HG02588 (cell line): ENCODE measurements around the gene DOCK3.
"Not testable (repeated sequence)": the region's sequence is repeated elsewhere in the genome, so short reads cannot be mapped to it uniquely, and the experiment has no call there.

Experiments used
- ATAC-seq: cut with Tn5 transposase; IDR thresholded peaks from one replicate; pipeline ENCODE4 v1.9.1; 2021; ENCODE audit warnings: mild to moderate bottlenecking, moderate library complexity; ENCODE audit not compliant: unreplicated experiment

The DOCK3 gene

GRCh38 chr3:51186446-51186845 is 511.7 kb downstream of the DOCK3 start:
- ATAC-seq = not testable (repeated sequence)

DNA sequence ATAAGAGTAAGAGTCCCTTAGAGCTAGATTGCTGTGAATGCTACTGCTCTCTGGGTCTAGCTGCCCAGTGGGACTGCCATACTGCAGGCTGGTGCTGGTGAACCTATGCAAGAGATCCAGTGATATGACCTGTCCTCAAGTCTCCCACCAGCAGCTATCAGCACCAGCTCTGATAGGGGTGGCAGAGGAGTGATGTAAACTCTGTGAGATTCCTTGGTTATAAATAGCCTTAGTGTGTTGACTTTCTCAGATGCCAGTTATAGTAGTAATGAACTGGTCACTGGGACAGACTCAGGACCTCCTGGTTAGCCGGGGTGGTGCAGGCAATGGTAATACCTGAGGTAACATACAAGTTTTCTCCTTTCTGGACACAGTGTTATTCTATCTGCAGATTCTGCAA is 515.5 kb downstream of the DOCK3 start:
- ATAC-seq = no peak

- no peak for ATAC-seq
Observed at GRCh38 chr3:51190827-51191226, 516.1 kb downstream of the DOCK3 start.

- ATAC-seq = no peak
Observed at GRCh38 chr3:51191768-51192167, 517.0 kb downstream of the DOCK3 start.

- ATAC-seq = no peak
Observed at GRCh38 chr3:51198477-51198876, 523.8 kb downstream of the DOCK3 start.

GRCh38 chr3:51199296-51199695 is 524.6 kb downstream of the DOCK3 start:
- not testable (repeated sequence) for ATAC-seq

GRCh38 chr3:51216291-51216690 is 541.6 kb downstream of the DOCK3 start:
- no peak for ATAC-seq

DNA sequence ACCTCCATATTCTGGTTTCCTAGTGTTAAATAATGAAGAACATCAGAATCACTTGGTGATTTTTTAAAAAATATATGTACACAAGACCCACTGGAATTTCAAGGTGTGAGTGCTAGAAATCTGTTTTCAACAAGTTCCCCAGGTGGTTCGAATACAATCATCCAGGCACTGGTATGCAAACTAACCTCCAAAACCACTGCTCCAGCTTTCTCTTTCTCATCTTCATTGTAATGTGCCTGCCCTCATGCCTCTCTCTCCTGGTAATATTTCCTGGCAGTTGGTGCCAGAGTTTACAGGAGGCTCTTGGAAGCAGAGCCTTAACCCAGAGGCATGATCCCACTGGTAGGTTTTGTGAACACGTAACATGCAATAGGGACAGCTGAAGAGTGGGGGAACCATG is 547.2 kb downstream of the DOCK3 start:
- no peak for ATAC-seq

DNA sequence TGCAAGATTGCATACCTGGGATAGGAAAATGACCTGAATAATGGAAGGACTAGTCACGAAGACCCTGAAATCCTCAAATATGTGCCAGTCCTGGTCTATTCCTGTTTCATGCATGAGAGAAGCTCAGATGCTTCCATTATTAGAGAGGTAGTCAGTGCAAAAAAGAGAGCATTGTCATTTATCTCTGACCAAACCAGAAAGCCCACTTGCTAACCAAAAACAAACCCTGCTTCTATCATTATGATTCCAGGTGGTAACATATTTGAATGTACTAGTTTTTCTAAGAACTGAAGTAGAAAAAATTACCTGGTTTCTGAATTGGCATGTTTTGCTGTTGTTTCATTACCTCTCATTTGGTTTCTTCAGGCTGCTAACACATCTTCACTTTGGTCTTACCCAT is 549.6 kb downstream of the DOCK3 start:
- ATAC-seq = no peak

DNA sequence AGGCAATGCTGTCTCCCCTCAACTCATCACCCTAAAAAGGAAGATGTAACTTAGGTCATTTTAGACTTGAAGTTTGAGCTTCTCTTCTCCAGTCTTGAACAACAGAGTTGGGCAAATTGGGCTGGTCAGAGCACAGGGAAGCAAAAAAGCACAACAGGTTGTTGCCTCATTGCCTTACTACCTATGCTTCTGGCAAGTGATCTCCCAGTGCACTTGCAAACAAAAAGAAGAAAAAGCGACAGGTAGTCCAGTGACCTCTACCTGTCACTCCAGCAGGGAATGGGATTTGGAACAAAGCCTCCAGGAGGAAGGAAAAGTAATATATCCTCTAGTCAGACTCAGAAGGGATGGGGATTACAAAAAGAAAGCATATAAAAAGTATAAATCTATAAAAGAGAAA is 550.1 kb downstream of the DOCK3 start:
- no peak for ATAC-seq

GRCh38 chr3:51242939-51243338 is 568.2 kb downstream of the DOCK3 start:
- no peak for ATAC-seq

GRCh38 chr3:51243924-51244323 is 569.2 kb downstream of the DOCK3 start:
- no peak for ATAC-seq

GRCh38 chr3:51245867-51246266 is 571.1 kb downstream of the DOCK3 start:
- ATAC-seq = no peak

- ATAC-seq = no peak
Observed at GRCh38 chr3:51257870-51258269, 583.1 kb downstream of the DOCK3 start.

DNA sequence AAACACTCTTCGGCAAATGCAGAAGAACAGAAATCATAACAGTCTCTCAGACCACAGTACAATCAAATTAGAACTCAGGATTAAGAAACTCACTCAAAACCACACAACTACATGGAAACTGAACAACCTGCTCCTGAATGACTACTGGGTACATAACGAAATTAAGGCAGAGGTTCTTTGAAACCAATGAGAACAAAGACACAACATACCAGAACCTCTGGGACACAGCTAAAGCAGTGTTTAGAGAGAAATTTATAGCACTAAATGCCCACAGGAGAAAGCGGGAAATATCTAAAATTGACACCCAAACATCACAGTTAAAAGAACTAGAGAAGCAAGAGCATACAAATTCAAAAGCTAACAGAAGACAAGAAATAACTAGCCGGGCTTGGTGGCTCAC is 589.4 kb downstream of the DOCK3 start:
- ATAC-seq = not testable (repeated sequence)

DNA sequence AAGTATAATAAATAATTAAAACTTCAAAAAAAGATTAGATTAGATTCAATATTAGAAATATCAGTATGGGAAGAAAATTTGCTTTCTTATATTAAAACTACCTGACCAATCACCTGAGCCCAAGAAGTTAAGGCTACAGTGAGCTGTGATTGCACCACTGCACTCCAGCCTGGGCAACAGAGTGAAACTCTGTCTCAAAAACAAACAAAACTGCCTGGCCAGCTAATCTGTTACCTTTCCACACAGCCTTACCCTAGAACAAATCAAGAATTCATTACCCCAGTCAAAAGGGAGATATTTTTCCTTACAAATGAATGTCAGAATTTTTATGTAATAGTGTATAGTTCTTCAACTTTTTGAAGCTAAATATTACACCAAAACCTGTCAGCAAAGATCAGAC is 593.4 kb downstream of the DOCK3 start:
- ATAC-seq = no peak

DNA sequence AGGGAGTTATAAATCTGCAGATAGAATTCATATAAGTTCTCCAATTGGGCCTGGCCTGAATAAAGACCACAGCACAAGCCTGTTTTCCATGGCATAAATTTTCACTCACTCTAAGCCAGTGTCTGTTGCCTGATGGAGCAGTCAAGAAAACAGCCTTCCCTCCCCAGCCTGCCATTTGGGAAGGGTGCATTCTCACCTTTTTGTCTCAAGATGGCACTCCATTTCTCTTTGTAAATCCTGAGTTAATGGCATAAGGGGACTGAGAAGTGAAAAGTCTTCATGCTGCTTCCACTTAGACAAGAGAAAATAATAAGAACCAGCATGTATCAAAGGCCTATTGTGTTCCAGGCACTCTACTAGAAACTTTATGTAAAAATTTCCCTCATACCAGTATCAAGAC is 594.7 kb downstream of the DOCK3 start:
- ATAC-seq = no peak

GRCh38 chr3:51270559-51270958 is 595.8 kb downstream of the DOCK3 start:
- no peak for ATAC-seq

DNA sequence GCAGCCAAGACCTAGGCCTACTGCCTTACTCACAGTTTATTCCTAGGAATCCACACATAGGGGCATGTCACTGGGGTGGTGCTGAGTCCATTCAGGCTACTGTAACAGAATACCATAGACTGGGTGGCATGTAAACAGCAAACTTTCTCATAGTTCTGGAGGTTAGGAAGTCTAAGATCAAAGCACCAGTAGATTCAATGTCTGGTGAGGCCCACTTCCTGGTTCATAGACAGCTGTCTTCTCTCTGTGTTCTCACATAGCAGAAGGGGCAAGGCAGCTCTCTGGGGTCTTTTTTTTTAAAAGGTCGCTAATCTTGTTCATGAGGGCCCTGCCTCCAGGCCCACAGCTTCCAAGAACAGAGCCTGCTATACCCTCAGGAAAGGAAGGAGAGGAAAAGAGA is 596.4 kb downstream of the DOCK3 start:
- ATAC-seq = no peak

DNA sequence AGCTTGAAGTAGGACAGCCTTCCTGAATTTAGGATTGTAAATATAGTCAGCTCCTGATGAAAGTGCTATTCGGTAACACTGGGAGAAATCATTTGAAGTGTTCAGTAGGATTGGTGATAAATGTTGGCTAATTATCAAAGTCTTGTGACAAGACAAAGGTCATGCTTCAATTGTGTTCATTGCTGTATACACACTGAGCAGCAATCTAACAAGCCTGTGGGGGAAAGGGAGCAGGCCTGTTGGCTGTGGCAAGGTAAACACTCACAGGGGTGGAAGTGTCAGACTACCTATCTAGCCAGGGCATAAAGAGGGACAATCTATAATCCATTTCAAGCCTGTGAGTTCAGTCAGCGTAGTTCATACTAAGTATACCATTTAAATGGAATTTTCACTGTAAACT is 599.3 kb downstream of the DOCK3 start:
- no peak for ATAC-seq

DNA sequence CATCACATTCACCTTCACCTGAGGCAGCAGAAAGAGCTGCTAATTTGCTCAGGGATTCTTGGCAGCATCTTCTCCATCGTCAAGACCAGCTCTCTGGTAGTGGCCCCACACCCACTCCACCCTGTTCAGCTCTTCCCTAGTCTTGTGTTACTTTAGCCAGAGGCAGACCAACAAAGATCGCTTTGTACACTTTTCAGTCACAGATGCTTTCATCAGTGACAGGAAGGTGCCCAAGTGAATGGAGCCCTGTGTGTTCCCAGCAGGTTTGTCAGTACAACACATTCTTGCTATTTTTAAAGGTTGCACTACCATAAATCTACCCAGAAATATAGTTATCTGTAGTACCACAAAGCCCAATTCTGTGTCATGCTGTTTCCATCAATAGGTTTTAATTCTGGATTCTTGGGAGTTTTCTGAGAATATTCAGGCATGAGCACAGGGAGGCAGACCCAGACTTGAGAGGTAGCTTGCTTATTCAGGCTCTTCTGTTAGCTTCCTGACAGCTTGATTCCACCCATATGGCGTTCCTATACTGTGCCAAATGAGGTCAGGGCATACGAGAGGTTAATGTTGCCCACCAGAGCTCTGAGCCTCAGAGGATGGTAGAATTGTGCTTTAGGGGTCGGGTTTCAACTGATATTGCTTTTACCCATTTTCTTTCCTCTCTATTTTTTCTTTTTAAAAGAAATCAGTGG is 600.5 kb downstream of the DOCK3 start:
- no peak for ATAC-seq

- ATAC-seq = no peak
Observed at GRCh38 chr3:51276046-51276445, 601.3 kb downstream of the DOCK3 start.

DNA sequence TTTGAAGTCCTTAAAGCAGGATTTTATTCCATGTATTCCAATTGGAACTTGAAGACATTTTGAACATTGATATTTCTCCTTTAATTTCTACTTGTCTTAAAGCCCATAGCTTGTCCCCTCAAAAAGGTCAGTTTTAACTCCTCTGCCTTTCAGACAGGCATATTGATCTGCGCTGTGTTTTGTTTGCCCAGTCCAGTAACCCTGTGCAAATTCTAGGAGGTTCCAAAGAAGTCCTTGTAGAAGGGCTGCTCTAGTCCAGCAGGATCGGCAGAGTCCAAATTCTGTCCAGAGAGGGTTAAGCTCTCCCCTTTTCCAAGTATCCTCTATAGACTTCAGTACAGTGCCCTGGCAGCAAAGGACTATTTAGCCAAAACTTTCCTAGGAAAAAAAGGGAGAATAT is 604.7 kb downstream of the DOCK3 start:
- no peak for ATAC-seq
